GM19099 (cell line): Measurements from ENCODE around the gene WNT3A.

ENCODE experiments used
- POLR2A ChIP-seq: IDR thresholded peaks from 3 replicates; pipeline ENCODE4 v1.6.1; 2011; ENCODE audit warnings: low read depth; ENCODE audit not compliant: insufficient read length; ENCODE audit errors: extremely low read depth

Gene WNT3A

GRCh38 chr1:228092342-228093049, 85.7 kb downstream of the WNT3A start:
- TF ChIP-seq POLR2A, result no peak

DNA sequence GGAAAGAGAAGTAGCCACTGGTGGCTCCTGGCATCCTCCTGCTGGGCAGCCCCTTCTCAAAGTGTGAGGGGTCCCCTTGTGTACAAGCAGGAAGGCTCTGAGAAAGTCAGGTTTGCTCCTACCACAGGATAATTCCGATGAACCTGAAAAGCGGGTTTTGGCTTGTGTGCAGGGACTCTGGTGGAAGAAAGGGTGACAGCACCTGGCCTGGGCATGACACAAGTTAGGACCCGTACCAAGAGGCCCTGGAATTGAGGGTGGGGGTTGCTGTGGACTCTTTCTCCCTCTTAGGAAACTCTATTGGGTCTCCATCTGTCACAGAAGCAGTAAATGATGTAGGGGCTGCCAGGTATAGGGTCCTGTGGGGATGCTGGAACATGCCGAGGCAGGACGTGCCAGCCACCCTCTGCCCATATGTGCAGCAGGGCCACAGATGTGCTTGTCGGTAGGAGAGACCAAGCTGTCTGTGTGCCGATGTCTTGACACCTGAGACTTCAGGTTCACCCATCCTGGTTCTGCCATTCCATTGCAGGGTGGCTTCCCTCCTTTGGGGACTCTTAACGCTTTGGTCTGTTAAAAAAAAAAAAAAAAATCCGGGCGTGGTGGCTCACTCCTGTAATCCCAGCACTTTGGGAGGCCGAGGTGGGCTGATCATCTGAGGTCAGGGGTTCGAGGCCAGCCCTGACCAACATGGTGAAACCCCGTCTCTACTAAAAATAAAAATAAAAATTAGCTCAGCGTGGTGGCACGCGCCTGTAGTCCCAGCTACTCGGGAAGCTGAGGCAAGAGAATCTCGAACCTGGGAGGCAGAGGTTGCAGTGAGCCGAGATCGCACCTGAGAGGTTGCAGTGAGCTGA, 86.5 kb downstream of the WNT3A start:
- no peak for TF ChIP-seq POLR2A

DNA sequence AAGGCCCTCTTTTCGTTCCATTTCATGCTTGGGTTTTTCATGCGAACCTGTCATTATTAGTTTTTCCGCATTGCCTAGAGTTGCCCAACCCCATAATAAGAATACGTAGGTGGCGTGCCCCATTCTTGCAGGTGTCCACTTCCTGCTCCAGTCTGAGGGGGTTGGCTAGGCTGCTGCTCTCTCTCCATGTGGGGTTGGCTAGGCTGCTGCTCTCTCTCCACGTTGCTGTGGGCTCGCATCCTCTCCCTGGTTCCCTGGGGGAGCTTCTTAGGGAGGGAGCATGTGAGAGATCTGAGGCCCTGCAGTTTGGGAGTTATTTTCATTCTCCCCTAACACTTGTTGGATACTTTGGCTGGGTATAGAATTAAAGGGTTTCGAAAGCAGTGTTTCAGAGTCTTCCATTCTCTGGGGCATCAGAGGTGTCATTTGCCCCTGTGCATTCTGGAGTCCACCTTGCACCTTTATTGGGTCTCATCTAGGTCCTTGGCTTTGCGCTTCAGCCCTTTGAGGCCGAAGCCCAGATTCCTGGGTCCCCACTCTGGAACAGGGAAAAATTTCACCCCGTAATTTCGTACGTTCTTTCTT, 87.7 kb downstream of the WNT3A start:
- TF ChIP-seq POLR2A, result no peak

DNA sequence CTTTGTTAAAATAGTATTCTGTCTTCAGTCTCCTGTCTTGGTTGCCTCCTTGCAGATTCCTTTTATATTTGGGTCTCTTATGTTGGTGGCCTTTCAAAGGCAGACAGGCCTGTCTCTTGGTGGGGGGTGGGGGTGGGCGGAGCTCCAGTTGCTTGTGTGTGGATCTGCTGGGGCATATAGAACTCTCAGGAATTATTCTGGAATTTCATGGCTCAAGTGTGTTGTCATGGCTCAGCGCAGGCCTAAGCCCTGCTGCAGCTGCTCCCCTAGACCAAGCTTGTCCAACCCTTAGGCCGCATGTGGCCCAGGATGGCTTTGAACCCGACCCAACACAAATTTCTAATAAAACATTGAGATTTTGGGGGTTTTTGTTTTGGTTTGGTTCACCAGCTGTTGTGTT, 88.4 kb downstream of the WNT3A start:
- TF ChIP-seq POLR2A, result no peak

GRCh38 chr1:228095938-228096337, 89.1 kb downstream of the WNT3A start:
- no peak for TF ChIP-seq POLR2A

DNA sequence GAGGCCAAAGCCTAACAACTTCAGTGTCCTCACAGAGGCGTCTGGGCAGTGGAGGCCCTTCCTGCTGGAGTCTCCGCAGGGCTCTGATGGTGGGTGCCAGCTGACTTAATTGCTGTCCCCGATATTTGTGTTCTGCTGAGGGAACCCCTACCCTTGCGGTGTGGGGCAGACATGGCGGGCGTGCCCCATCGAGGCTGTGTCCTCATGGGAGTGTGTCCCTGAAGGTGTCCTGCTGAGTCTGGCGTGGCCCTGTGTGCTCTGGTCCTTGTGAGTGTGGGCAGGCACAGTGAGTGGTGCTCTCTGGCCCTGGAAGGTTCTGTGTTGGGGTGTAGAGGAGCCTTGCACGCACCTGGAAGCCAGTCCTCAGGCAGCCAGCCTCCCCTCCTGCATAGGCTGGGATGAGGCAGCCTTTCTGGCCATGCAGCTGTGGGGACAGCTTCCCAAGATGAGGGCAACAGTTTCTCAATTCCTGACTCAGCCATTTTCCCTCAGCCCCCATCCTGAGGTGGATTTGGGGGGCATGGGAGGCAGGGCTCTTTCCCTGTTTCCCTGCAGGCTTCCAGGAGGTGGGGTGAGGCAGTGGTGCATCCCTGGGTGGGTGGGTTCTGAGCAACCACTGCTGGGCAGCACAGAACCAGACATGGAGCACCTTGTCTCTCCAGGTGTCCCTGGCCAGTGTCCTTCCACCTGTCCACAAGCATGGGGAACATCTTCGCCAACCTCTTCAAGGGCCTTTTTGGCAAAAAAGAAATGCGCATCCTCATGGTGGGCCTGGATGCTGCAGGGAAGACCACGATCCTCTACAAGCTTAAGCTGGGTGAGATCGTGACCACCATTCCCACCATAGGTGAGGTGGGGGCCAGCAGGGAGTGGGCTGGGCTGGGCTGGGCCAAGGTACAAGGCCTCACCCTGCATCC, 89.9 kb downstream of the WNT3A start:
- no peak for TF ChIP-seq POLR2A

GRCh38 chr1:228097333-228098081, 90.7 kb downstream of the WNT3A start:
- no peak for TF ChIP-seq POLR2A

DNA sequence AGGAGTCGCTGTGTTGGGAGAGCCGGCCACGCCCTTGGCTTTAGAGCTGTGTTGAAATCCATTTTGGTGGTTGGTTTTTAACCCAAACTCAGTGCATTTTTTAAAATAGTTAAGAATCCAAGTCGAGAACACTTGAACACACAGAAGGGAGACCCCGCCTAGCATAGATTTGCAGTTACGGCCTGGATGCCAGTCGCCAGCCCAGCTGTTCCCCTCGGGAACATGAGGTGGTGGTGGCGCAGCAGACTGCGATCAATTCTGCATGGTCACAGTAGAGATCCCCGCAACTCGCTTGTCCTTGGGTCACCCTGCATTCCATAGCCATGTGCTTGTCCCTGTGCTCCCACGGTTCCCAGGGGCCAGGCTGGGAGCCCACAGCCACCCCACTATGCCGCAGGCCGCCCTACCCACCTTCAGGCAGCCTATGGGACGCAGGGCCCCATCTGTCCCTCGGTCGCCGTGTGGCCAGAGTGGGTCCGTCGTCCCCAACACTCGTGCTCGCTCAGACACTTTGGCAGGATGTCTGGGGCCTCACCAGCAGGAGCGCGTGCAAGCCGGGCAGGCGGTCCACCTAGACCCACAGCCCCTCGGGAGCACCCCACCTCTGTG, 91.6 kb downstream of the WNT3A start:
- no peak for TF ChIP-seq POLR2A

- peak; percentile 7 for TF ChIP-seq POLR2A
Measured at GRCh38 chr1:228099331-228099732, 92.5 kb downstream of the WNT3A start.

- no peak for TF ChIP-seq POLR2A
Measured at GRCh38 chr1:228100822-228101613, 94.2 kb downstream of the WNT3A start.

DNA sequence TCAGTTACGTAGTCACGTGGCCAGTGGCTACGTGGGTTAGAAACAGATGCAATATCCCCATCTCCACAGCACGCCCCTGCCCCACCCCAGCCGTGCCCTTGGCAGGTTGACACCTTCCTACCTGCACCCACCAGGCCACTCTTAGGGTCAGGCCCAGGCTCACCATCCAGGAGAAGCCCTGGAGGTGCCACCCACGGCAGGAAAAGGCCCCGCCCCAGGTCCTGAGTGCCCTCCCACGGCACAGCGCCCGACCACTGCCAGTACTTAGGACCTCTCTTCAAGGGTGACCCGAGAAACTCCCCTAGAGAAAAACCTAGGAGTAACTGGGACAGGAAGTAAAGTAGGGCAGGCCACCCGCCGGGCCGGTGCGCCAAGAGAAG, 94.8 kb downstream of the WNT3A start:
- TF ChIP-seq POLR2A, result no peak

- no peak for TF ChIP-seq POLR2A
Measured at GRCh38 chr1:228101994-228102790, 95.4 kb downstream of the WNT3A start.

DNA sequence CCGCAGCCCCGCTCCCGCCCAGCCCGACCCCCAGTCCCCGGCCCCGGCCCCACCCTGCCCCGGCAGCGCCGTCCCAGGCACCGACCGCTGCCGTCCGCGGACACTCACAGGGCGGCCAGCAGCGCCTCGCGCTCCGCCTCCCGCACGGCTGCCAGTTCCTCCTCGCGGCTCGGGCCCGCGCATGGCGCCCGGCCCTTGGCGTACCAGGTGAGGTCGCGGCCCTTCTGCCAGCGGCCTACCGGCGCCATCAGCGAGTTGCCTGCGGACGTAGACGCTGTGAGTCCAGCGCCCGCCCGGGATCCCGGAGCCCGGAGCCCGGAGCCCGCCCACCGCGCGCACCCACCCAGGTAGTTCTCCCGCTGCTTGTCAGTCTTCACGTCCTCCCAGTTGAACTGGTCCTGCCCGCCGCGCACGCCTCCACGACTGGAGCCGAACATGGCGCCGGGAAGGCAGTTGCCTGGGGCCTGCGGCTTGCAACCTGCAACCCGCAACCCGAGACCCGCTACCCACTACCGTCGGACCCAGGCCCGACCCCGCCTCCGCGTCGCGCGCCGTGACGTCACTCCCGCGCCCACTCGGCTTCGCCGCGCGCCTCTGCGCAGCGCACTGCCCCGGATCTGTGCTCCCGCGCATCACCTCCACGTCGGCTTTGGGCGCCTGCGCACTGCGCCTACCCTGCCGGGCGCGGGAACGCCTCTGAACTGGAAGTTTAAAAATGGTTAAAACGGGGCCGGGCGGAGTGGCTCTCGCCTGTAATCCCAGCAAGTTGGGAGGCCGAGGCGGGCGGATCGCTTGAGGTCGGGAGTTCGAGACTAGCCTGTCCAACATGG, 96.2 kb downstream of the WNT3A start, which contains the start of gene C1orf35:
Gene C1orf35, minus strand, starts transcription at position 535 of the 830 bp plus-strand sequence. Its CDS starts 98 bp downstream, at position 437.
- TF ChIP-seq POLR2A, result peak; percentile 42
